Upper lobe of left lung (tissue), 6 donors: ENCODE results near the gene ZC3H12C. TPM values are rescaled to one million over a fixed set of nuclear protein-coding genes. Genes with fewer than 3 reads are reported as not detected.

ENCODE experiments used
- ATAC-seq, 2 donors: fragments of 200-7000 bp; cut with Tn5 transposase; one replicate each; pipeline ENCODE4 v1.9.1; 2022; ENCODE audit warnings: mild to moderate bottlenecking in 2 of 2, moderate library complexity in 2 of 2; ENCODE audit not compliant: low FRiP score in 2 of 2
- DNase-seq, 2 donors: peaks; one replicate each; pipeline ENCODE4 v3.0.0-alpha.2; 2019 to 2020
- H3K27ac ChIP-seq, 4 donors: fragments of 200-600 bp; sonication (generic); one replicate each; pipeline ENCODE4 v1.5.1; 2016 to 2019
- H3K27me3 ChIP-seq, 4 donors: fragments of 200-600 bp; sonication (generic); one replicate each; pipeline ENCODE4 v1.5.1; 2017 to 2019
- H3K36me3 ChIP-seq, 4 donors: fragments of 200-600 bp; sonication (generic); one replicate each; pipeline ENCODE4 v1.5.1; 2016 to 2019
- H3K4me1 ChIP-seq, 4 donors: fragments of 200-600 bp; sonication (generic); one replicate each; pipeline ENCODE4 v1.5.1; 2018 to 2019
- H3K4me3 ChIP-seq, 4 donors: fragments of 200-600 bp; sonication (generic); one replicate each; pipeline ENCODE4 v1.5.1; 2017 to 2019; ENCODE audit warnings: mild to moderate bottlenecking in 2 of 4, moderate library complexity in 1 of 4
- H3K9me3 ChIP-seq, 4 donors: fragments of 200-600 bp; sonication (generic); one replicate each; pipeline ENCODE4 v1.5.1; 2018 to 2019
- EP300 ChIP-seq, 4 donors: sonication (generic); formaldehyde crosslinking; IDR thresholded peaks; one replicate each; pipeline ENCODE4 v1.5.1; 2017; ENCODE audit warnings: antibody characterized with exemption in 4 of 4, control low read depth in 2 of 4
- POLR2A ChIP-seq, 4 donors: fragments of 450-650 bp; IDR thresholded peaks; one replicate each; pipeline ENCODE4 v1.5.1; 2016 to 2017; ENCODE audit warnings: antibody characterized with exemption in 4 of 4, mild to moderate bottlenecking in 2 of 4
- POLR2AphosphoS5 ChIP-seq, 2 donors: sonication (generic); formaldehyde crosslinking; IDR thresholded peaks; one replicate each; pipeline ENCODE4 v1.5.1; 2017; ENCODE audit warnings: antibody characterized with exemption in 2 of 2
- WGBS, 2 donors: methylation state at CpG; one replicate each; pipeline ENCODE4 v1.1.5; 2017 to 2018; 5-methylcytosine and 5-hydroxymethylcytosine counted together
- total RNA-seq, 6 donors: library from RNA; depleted of rRNA in 4 of 6; stranded (reverse); fragments of >200 nt in 4 of 6; gene quantifications; one replicate each; pipeline versions ENCODE4 v1.1.0 to v1.2.1, GENCODE V29; 2016 to 2021
- TF ChIP-seq, protein P1 (sequence below), 6 experiments: fragments of 450-650 bp in 4 of 6; fragments of 200-600 bp in 2 of 6; sonication (generic) in 2 of 6; IDR thresholded peaks; one replicate each; pipeline ENCODE4 v1.5.1; 2016 to 2019; ENCODE audit warnings: antibody characterized with exemption in 6 of 6
- donor health status: DM: no; HTN: no; CAD: no; lungs with moderate emphysema.
- donor health status: DM: no; HTN: yes; CAD: no; lungs with severe emphysema.

Gene ZC3H12C
- total RNA-seq, 6 donors from 2014 or later = 5.5 to 24.5 (median 14.6) TPM

DNA sequence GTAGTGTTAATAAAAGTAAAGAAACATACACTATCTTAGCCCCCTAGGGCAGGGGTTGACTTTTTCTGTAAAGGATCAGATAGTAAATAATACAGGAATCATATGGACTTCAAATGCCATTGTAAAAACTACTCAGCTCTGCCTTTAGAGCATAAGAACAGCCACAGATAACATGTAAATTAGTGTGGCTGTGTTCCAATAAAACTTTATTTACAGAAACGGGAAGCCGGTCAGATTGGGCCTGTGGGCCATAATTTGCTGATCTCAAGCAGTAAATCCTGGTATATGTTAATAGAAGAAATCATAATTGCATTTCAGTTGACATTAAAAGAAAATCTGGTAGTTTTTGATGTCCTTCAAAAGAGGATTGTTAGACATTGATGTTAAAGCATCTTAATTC, 76.5 kb downstream of the ZC3H12C start:
- Histone ChIP-seq H3K4me1 (peaks cover 0 to 11% (median 8%) of the 10 kb centered on the region in 4 donors), H3K4me3 (no peak overlapping the region), H3K9me3 (no peaks in the 10 kb centered on the region), H3K27ac (no peak overlapping the region), H3K27me3 (no peaks in the 10 kb centered on the region), H3K36me3 (peaks cover 0 to 11% (median 10%) of the 10 kb centered on the region in 4 donors)
- DNase-seq (no peak), ATAC-seq (no peak)
- TF ChIP-seq, protein P1, sequence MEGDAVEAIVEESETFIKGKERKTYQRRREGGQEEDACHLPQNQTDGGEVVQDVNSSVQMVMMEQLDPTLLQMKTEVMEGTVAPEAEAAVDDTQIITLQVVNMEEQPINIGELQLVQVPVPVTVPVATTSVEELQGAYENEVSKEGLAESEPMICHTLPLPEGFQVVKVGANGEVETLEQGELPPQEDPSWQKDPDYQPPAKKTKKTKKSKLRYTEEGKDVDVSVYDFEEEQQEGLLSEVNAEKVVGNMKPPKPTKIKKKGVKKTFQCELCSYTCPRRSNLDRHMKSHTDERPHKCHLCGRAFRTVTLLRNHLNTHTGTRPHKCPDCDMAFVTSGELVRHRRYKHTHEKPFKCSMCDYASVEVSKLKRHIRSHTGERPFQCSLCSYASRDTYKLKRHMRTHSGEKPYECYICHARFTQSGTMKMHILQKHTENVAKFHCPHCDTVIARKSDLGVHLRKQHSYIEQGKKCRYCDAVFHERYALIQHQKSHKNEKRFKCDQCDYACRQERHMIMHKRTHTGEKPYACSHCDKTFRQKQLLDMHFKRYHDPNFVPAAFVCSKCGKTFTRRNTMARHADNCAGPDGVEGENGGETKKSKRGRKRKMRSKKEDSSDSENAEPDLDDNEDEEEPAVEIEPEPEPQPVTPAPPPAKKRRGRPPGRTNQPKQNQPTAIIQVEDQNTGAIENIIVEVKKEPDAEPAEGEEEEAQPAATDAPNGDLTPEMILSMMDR (IDR thresholded peaks at IDR 0.05) = no peak
- TF ChIP-seq POLR2AphosphoS5 (IDR thresholded peaks at IDR 0.05) (no peak), EP300 (IDR thresholded peaks at IDR 0.05) (no peak), POLR2A (IDR thresholded peaks at IDR 0.05) (no peak)
- 63 to 85% methylated on average over 2 of the region's 2 CpGs for WGBS, 2 donors

DNA sequence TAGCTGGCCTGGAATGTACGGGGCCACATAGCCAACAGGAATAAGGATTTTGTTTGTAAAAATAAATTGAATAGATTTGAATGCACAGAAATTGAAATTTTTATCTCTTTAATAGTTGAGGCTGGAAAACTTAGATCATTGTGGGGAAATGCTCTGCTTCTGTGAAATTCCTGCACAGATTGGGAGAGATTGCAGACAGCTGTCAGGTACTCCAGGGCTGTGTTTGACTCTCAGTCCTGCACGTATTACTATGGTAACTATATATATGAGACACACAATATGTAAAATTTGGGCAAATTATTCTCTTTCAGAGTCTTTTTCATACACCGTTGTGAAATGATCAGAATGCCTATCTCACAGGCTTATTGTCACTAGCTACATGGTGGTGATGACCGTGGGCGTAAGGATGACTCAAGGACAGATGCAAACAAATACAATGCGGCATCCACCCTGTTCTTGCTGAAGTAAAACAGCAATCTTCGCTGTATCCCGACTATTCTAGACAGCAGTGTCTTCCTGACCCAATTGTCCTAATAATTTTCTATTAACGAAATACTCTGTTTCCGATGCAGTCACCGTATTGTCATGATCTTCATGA, 79.4 kb downstream of the ZC3H12C start:
- Histone ChIP-seq H3K36me3 (no peaks in the 10 kb centered on the region), H3K9me3 (no peaks in the 10 kb centered on the region), H3K4me3 (no peak overlapping the region), H3K27ac (no peak overlapping the region), H3K4me1 (peaks cover 0 to 20% (median 12%) of the 10 kb centered on the region in 4 donors), H3K27me3 (no peaks in the 10 kb centered on the region)
- DNase-seq (no peak), ATAC-seq (no peak)
- TF ChIP-seq POLR2A (IDR thresholded peaks at IDR 0.05) = no peak
- no peak for TF ChIP-seq POLR2AphosphoS5 (IDR thresholded peaks at IDR 0.05)
- TF ChIP-seq, protein P1 (IDR thresholded peaks at IDR 0.05) = no peak
- no peak for TF ChIP-seq EP300 (IDR thresholded peaks at IDR 0.05)
- WGBS, 2 donors = 91 to 94% methylated on average over 11 of the region's 11 CpGs

DNA sequence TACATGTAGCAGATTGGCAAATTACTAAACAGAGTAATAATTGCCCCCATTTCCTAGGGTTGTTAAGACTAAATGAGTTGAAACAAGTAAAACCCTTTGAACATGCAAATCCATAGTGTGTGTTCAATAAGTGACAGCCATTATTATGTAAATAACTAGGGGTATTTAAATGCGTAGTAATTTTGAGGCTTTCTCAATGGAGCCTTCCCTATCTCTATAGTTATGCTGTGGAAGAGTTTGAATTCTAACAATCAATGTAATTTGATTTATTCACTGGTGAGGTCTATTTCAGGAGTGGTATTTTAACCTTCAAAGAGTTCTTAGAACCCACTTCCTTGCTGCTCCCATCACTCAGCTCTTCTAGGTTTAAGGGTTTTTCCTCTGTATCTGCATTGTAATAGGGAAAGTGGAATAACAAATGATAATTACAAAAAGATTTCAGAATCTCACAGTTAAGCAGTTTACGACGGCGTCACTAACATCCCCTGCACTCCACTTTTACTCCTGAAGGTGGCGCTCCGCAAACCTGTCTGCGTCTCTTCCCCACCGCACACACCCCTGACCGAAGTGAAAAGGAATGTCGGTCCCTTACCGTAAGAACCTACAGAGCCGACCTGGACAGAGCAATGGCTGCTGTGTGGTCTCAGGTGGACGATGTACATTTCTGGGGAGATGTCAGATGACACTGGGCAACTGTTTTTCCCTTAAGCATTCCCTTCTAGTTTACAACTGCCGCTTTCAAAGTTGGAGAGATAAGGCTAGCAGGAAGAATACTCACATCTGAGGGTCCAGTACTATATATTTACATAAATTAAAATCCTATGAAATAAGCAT, 80.8 kb downstream of the ZC3H12C start:
- H3K4me1 ChIP-seq = peaks cover 0 to 20% (median 12%) of the 10 kb centered on the region in 4 donors
- no peaks in the 10 kb centered on the region for H3K36me3 ChIP-seq
- WGBS, 2 donors = 18 to 32% methylated on average over 14 of the region's 14 CpGs
- H3K27me3 ChIP-seq = no peaks in the 10 kb centered on the region
- no peaks in the 10 kb centered on the region for H3K9me3 ChIP-seq
- peak overlapping the region in 1 of 4 donors; percentile 30 for H3K4me3 ChIP-seq
- TF ChIP-seq EP300 (IDR thresholded peaks at IDR 0.05) (no peak), POLR2AphosphoS5 (IDR thresholded peaks at IDR 0.05) (no peak), POLR2A (IDR thresholded peaks at IDR 0.05) (no peak)
- TF ChIP-seq, protein P1 (IDR thresholded peaks at IDR 0.05) = peak; percentile 54 to 72 (median 69)
- H3K27ac ChIP-seq = peak overlapping the region in 3 of 4 donors; percentile 12 to 57 (median 37)
- DNase-seq = peak in 1 of 2 donors; percentile 71
- ATAC-seq = peak; percentile 86 to 90

DNA sequence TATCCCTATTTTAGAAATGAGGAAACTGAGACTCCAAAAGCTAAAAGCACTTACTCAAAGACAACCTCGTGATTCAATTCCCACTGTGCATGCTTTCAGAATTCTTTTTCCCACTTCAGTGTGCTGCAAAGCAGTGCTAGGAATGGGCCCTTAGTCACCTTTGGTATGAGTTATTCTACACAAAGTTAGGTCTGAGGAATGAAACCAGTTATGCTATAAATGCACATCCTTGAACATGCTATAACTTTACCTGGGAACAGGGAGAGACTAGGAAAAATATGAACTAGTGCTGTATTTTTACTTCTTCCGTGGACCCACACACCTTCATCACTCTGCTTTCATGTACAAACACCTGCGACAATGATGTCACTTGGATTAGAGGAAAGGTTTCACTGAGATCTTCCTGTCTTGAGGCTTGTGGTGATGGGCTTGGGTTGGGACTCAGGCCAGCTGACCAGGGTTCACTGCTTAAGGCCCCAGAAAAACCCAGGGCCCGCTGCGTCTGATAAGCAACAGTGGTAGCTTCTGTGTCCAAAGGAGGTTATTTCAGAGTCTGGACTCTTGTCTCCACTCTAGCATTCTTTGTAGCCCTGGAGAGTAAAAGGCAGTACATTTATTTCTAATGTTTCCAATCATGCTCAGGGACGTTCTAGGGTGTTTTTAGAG, 81.6 kb downstream of the ZC3H12C start:
- Histone ChIP-seq H3K4me3 (peak overlapping the region in 1 of 4 donors; percentile 30), H3K9me3 (no peaks in the 10 kb centered on the region), H3K36me3 (no peaks in the 10 kb centered on the region), H3K27ac (peak overlapping the region in 3 of 4 donors; percentile 49 to 69 (median 57)), H3K27me3 (no peaks in the 10 kb centered on the region), H3K4me1 (peaks cover 0 to 20% (median 12%) of the 10 kb centered on the region in 4 donors)
- TF ChIP-seq, protein P1 (IDR thresholded peaks at IDR 0.05) = no peak
- no peak for TF ChIP-seq POLR2AphosphoS5 (IDR thresholded peaks at IDR 0.05)
- TF ChIP-seq POLR2A (IDR thresholded peaks at IDR 0.05) = no peak
- no peak for TF ChIP-seq EP300 (IDR thresholded peaks at IDR 0.05)
- WGBS, 2 donors = 70 to 76% methylated on average over 5 to 6 of the region's 6 CpGs
- peak; percentile 37 to 61 for ATAC-seq
- no peak for DNase-seq
